Ishikawa (cell line): ENCODE results near the gene CRTC1.

Experiments used
- CEBPB ChIP-seq: IDR thresholded peaks from 2 replicates; pipeline ENCODE4 v1.6.1; 2012
- CREB1 ChIP-seq: IDR thresholded peaks from 2 replicates; pipeline ENCODE4 v1.6.1; 2012; ENCODE audit warnings: low read depth
- EGR1 ChIP-seq: IDR thresholded peaks from 2 replicates; pipeline ENCODE4 v1.6.1; 2012
- EP300 ChIP-seq: IDR thresholded peaks from 2 replicates; pipeline ENCODE4 v1.6.1; 2012; ENCODE audit warnings: borderline replicate concordance
- MAX ChIP-seq: IDR thresholded peaks from 2 replicates; pipeline ENCODE4 v1.6.1; 2012
- RAD21 ChIP-seq: IDR thresholded peaks from 2 replicates; pipeline ENCODE4 v1.6.1; 2012; ENCODE audit warnings: low read depth
- REST ChIP-seq: IDR thresholded peaks from 2 replicates; pipeline ENCODE4 v1.6.1; 2012; ENCODE audit warnings: low read depth, mild to moderate bottlenecking
- TAF1 ChIP-seq: IDR thresholded peaks from 2 replicates; pipeline ENCODE4 v1.6.1; 2012; ENCODE audit warnings: low read depth, mild to moderate bottlenecking
- TEAD4 ChIP-seq: IDR thresholded peaks from 2 replicates; pipeline ENCODE4 v1.6.1; 2012
- YY1 ChIP-seq: IDR thresholded peaks from 2 replicates; pipeline ENCODE4 v1.6.1; 2012; ENCODE audit warnings: low read depth

GRCh38 chr19:18830488-18830887, 147.0 kb downstream of the CRTC1 start:
- no peak for TF ChIP-seq YY1
- no peak for TF ChIP-seq TEAD4
- no peak for TF ChIP-seq MAX
- no peak for TF ChIP-seq EP300
- TF ChIP-seq CEBPB: no peak
- TF ChIP-seq RAD21: no peak
- no peak for TF ChIP-seq TAF1
- TF ChIP-seq REST: no peak
- TF ChIP-seq EGR1: no peak
- TF ChIP-seq CREB1: no peak
